K562 (cell line): ENCODE measurements around the gene CERCAM. TPM values are rescaled to one million over a fixed set of nuclear protein-coding genes. Genes with fewer than 3 reads are reported as not detected.
A peak's percentile ranks its signal among the peaks of the same experiment; 100 is the strongest.

Experiments
- GABPB1 ChIP-seq: sonication (generic); formaldehyde crosslinking; IDR thresholded peaks from 2 replicates; pipeline ENCODE4 v1.8.0; 2022; ENCODE audit warnings: mild to moderate bottlenecking, missing genetic modification reagents
- GTF2A2 ChIP-seq: IDR thresholded peaks from 2 replicates; pipeline ENCODE4 v1.6.1; 2016; ENCODE audit warnings: mild to moderate bottlenecking, missing genetic modification characterization, missing compliant biosample characterization
- HCFC1 ChIP-seq: IDR thresholded peaks from 2 replicates; pipeline ENCODE4 v1.6.1; 2012; ENCODE audit warnings: low read depth, low read length, improper control_type of control experiment
- HDAC1 ChIP-seq, 2 experiments: fragments of 450-650 bp; IDR thresholded peaks; 2 replicates each; pipeline ENCODE4 v1.6.1; 2016 to 2017; ENCODE audit warnings: inconsistent platforms in 1 of 2, mild to moderate bottlenecking in 1 of 2, moderate library complexity in 1 of 2
- LEF1 ChIP-seq: fragments of 450-650 bp; IDR thresholded peaks from 2 replicates; pipeline ENCODE4 v1.6.1; 2016; ENCODE audit warnings: mild to moderate bottlenecking
- NRF1 ChIP-seq, 2 experiments: fragments of 450-650 bp; IDR thresholded peaks in 1 of 2; conservative IDR thresholded peaks in 1 of 2; 2 replicates each; pipeline ENCODE4 v1.6.1; 2014; ENCODE audit warnings: mild to moderate bottlenecking in 2 of 2
- PRDM10 ChIP-seq: fragments of 450-650 bp; IDR thresholded peaks from 2 replicates; pipeline ENCODE4 v1.6.1; 2018; ENCODE audit not compliant: partially characterized antibody
- SP1 ChIP-seq: sonication (generic); formaldehyde crosslinking; IDR thresholded peaks from 2 replicates; pipeline ENCODE4 v1.8.1; 2022; ENCODE audit warnings: mild to moderate bottlenecking, missing genetic modification reagents
- TBP ChIP-seq: optimal IDR thresholded peaks from 2 replicates; pipeline ENCODE3; 2011; ENCODE audit warnings: low read depth, low read length, improper control_type of control experiment
- THRB ChIP-seq: fragments of 450-650 bp; formaldehyde crosslinking; conservative IDR thresholded peaks from 2 replicates; pipeline ENCODE4 v1.4.0; 2022; ENCODE audit warnings: mild to moderate bottlenecking, missing genetic modification characterization
- UBTF ChIP-seq, 2 experiments: IDR thresholded peaks; 2 replicates each; pipeline ENCODE4 v1.6.1; 2012; ENCODE audit warnings: improper control_type of control experiment in 2 of 2, low read depth in 2 of 2, low read length in 2 of 2, borderline replicate concordance in 1 of 2
- ZNF133 ChIP-seq: fragments of 250-450 bp; sonication (Bioruptor Pico); IDR thresholded peaks from 2 replicates; pipeline ENCODE4 v1.4.0; 2020; ENCODE audit warnings: mild to moderate bottlenecking
- polyA plus RNA-seq, 8 experiments: library from polyadenylated mRNA; depleted of rRNA in 4 of 8; stranded (reverse) in 5 of 8; unstranded in 3 of 8; fragments of >200 nt; fragmentation: Nextera tagmentation in 2 of 8; fragmentation: Illumina TruSeq in 1 of 8; extraction: Ambion mirVana in 2 of 8; extraction: Trizol in 1 of 8; gene quantifications; 2 replicates each; pipeline versions ENCODE4 v1.2.1 to v1.2.3, GENCODE V29; 2011 to 2014; ENCODE audit warnings: inconsistent platforms in 1 of 8, missing spikeins in 1 of 8
- total RNA-seq, 7 experiments: library from RNA; depleted of rRNA in 6 of 7; stranded (reverse); fragments of >200 nt in 6 of 7; fragmentation: Illumina TruSeq in 2 of 7; extraction: Trizol in 2 of 7; gene quantifications; 2 replicates each; pipeline versions ENCODE4 v1.2.1 to v1.2.3, GENCODE V29; 2011 to 2021; ENCODE audit warnings: low replicate concordance in 1 of 7
- TF ChIP-seq, protein P1 (sequence below), 2 experiments: fragments of 150-350 bp in 1 of 2; IDR thresholded peaks; 2 replicates each; pipeline ENCODE4 v1.6.1; 2012 to 2016; ENCODE audit warnings: low read depth in 2 of 2, low read length in 2 of 2, mild to moderate bottlenecking in 1 of 2, moderate library complexity in 1 of 2
- TF ChIP-seq, protein P2 (sequence below): fragments of 450-650 bp; formaldehyde crosslinking; IDR thresholded peaks from 2 replicates; pipeline ENCODE4 v1.4.0; 2020; ENCODE audit warnings: mild to moderate bottlenecking, moderate library complexity

Gene CERCAM
- total and polyA plus RNA-seq, 9 of the 15 experiments (the other 6 are each of a cell fraction or from before 2014, with no cell fraction given): 0.75 to 24.0 (median 18.0) TPM

- TF ChIP-seq NRF1 (conservative IDR thresholded peaks at IDR 0.05 in 1 of 2, IDR thresholded peaks at IDR 0.05 in 1 of 2) (peak; percentile 49 to 53), SP1 (CRISPR knock-in tag) (peak; percentile 86), LEF1 (0 out of 2 replicates have a peak, but pooled peaks have one; percentile 43), HCFC1 (peak; percentile 35; the same call in 1 of the 2 replicates), HDAC1 (IDR thresholded peaks at IDR 0.05) (peak; percentile 9 to 91; a peak in 2 of 4 replicates), UBTF (IDR thresholded peaks at IDR 0.05; ENCODE audit: borderline replicate concordance in 1 of 2, low read depth in 2 of 2, low read length in 2 of 2) (peak in 1 of 2 experiments; percentile 61; a peak in 2 of 4 replicates), GABPB1 (peak; percentile 70; the same call in 1 of the 2 replicates), GTF2A2 (tag) (no peak), PRDM10 (peak; percentile 91), THRB (CRISPR knock-in tag) (no peak), ZNF133 (CRISPR knock-in tag) (no peak), TBP (no peak)
- TF ChIP-seq, protein P1, sequence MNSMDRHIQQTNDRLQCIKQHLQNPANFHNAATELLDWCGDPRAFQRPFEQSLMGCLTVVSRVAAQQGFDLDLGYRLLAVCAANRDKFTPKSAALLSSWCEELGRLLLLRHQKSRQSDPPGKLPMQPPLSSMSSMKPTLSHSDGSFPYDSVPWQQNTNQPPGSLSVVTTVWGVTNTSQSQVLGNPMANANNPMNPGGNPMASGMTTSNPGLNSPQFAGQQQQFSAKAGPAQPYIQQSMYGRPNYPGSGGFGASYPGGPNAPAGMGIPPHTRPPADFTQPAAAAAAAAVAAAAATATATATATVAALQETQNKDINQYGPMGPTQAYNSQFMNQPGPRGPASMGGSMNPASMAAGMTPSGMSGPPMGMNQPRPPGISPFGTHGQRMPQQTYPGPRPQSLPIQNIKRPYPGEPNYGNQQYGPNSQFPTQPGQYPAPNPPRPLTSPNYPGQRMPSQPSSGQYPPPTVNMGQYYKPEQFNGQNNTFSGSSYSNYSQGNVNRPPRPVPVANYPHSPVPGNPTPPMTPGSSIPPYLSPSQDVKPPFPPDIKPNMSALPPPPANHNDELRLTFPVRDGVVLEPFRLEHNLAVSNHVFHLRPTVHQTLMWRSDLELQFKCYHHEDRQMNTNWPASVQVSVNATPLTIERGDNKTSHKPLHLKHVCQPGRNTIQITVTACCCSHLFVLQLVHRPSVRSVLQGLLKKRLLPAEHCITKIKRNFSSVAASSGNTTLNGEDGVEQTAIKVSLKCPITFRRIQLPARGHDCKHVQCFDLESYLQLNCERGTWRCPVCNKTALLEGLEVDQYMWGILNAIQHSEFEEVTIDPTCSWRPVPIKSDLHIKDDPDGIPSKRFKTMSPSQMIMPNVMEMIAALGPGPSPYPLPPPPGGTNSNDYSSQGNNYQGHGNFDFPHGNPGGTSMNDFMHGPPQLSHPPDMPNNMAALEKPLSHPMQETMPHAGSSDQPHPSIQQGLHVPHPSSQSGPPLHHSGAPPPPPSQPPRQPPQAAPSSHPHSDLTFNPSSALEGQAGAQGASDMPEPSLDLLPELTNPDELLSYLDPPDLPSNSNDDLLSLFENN (IDR thresholded peaks at IDR 0.05; ENCODE audit: low read depth in 2 of 2, low read length in 2 of 2): no peak; a peak in 1 of 4 replicates
- TF ChIP-seq, protein P2, sequence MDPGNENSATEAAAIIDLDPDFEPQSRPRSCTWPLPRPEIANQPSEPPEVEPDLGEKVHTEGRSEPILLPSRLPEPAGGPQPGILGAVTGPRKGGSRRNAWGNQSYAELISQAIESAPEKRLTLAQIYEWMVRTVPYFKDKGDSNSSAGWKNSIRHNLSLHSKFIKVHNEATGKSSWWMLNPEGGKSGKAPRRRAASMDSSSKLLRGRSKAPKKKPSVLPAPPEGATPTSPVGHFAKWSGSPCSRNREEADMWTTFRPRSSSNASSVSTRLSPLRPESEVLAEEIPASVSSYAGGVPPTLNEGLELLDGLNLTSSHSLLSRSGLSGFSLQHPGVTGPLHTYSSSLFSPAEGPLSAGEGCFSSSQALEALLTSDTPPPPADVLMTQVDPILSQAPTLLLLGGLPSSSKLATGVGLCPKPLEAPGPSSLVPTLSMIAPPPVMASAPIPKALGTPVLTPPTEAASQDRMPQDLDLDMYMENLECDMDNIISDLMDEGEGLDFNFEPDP (CRISPR knock-in tag): no peak
Observed at GRCh38 chr9:128420060-128420650, 502 bp upstream of the CERCAM start (continued).
